ENCODE measurements around the gene CHCHD4.

The CHCHD4 gene

GRCh38 chr3:14169435-14169834 lies 44.8 kb upstream of the CHCHD4 start:
- CTCF ChIA-PET, result no interaction called here
- no peak overlapping the region for H3K27ac ChIP-seq (ENCODE audit: extremely low read depth, low read depth, low read length)
- H3K9me3 ChIP-seq (ENCODE audit: control insufficient read depth, insufficient read depth, low read depth, low read length), result no peaks in the 10 kb centered on the region
- POLR2A ChIA-PET, result interaction anchor here (1.0 to 1.5 kb wide), 2 partner anchors 9 kb away, joined by 4 to 6 read pairs; partner anchors contain the start of genes LSM3 and XPC
- no peaks in the 10 kb centered on the region for H3K4me1 ChIP-seq (ENCODE audit: control insufficient read depth, insufficient read depth, low read length)
- peaks cover 45 to 90% of the 10 kb centered on the region in 2 experiments; a peak in 2 of 3 replicates for H3K36me3 ChIP-seq (ENCODE audit: control insufficient read depth in 2 of 2, insufficient read depth in 1 of 2, low read length in 2 of 2)
- TF ChIP-seq ZBTB48 (tag by site-specific recombination; IDR thresholded peaks at IDR 0.05) (no peak), PRDM6 (tag by site-specific recombination; IDR thresholded peaks at IDR 0.05) (no peak), ZBTB26 (tag by site-specific recombination; optimal IDR thresholded peaks at IDR 0.05) (no peak), ZNF549 (tag by site-specific recombination; IDR thresholded peaks at IDR 0.05) (no peak), ELK4 (IDR thresholded peaks at IDR 0.05; ENCODE audit: borderline replicate concordance, low read depth, low read length) (no peak), ZNF16 (tag by site-specific recombination; IDR thresholded peaks at IDR 0.05; ENCODE audit: low read depth) (no peak), ZNF138 (tag by site-specific recombination; IDR thresholded peaks at IDR 0.05; ENCODE audit: borderline replicate concordance) (no peak)
- no peak overlapping the region for H3K4me3 ChIP-seq (ENCODE audit: low read depth, low read length)

- Histone ChIP-seq H3K36me3 (ENCODE audit: control insufficient read depth in 2 of 2, insufficient read depth in 1 of 2, low read length in 2 of 2) (peaks cover 65 to 100% of the 10 kb centered on the region in 2 experiments), H3K27ac (ENCODE audit: extremely low read depth, low read depth, low read length) (no peak overlapping the region), H3K9me3 (ENCODE audit: control insufficient read depth, insufficient read depth, low read depth, low read length) (no peaks in the 10 kb centered on the region), H3K4me1 (ENCODE audit: control insufficient read depth, insufficient read depth, low read length) (no peaks in the 10 kb centered on the region), H3K4me3 (ENCODE audit: low read depth, low read length) (no peak overlapping the region)
- POLR2A ChIA-PET, result interaction anchor here (3.3 kb wide), 1 partner anchor 12 kb away, joined by 11 read pairs; the partner anchor contains the start of genes LSM3 and XPC
- CTCF ChIA-PET, result interaction anchor here (0.6 to 1.1 kb wide), 2 partner anchors 36 to 271 kb away, joined by 3 to 4 read pairs; no protein-coding TSS in a partner anchor
- no peak for TF ChIP-seq ZNF843 (tag by site-specific recombination; IDR thresholded peaks at IDR 0.05)
- TF ChIP-seq ZNF132 (tag by site-specific recombination; IDR thresholded peaks at IDR 0.05; ENCODE audit: borderline replicate concordance), result no peak
- no peak for TF ChIP-seq ZNF580 (tag by site-specific recombination; IDR thresholded peaks at IDR 0.05)
- TF ChIP-seq ZNF518A (tag by site-specific recombination; conservative IDR thresholded peaks at IDR 0.05; ENCODE audit: low read depth), result no peak
- TF ChIP-seq ZNF510 (tag by site-specific recombination; IDR thresholded peaks at IDR 0.05; ENCODE audit: insufficient replicate concordance), result no peak
- TF ChIP-seq ZNF157 (tag by site-specific recombination; IDR thresholded peaks at IDR 0.05), result no peak
- no peak for TF ChIP-seq ZNF768 (tag by site-specific recombination; IDR thresholded peaks at IDR 0.05)
- no peak for TF ChIP-seq ZNF654 (tag by site-specific recombination; IDR thresholded peaks at IDR 0.05; ENCODE audit: low read depth)
- no peak for TF ChIP-seq ZNF416 (tag by site-specific recombination; IDR thresholded peaks at IDR 0.05)
- TF ChIP-seq ZNF561 (tag by site-specific recombination; IDR thresholded peaks at IDR 0.05; ENCODE audit: borderline replicate concordance), result no peak
- no peak for TF ChIP-seq ZNF184 (tag by site-specific recombination; IDR thresholded peaks at IDR 0.05)
- TF ChIP-seq IKZF3 (tag by site-specific recombination; IDR thresholded peaks at IDR 0.05), result no peak
- TF ChIP-seq ZNF529 (tag by site-specific recombination; IDR thresholded peaks at IDR 0.05; ENCODE audit: insufficient replicate concordance), result no peak
- no peak for TF ChIP-seq EGR2 (tag by site-specific recombination; IDR thresholded peaks at IDR 0.05; ENCODE audit: low read depth)
- no peak for TF ChIP-seq INSM2 (tag by site-specific recombination; IDR thresholded peaks at IDR 0.05)
Observed at GRCh38 chr3:14166877-14167603, 42.4 kb upstream of the CHCHD4 start.

Measured in HEK293 (cell line).